ENCODE results near the gene GNAQ.
A peak's percentile ranks its signal among the peaks of the same experiment; 100 is the strongest.

Gene GNAQ

DNA sequence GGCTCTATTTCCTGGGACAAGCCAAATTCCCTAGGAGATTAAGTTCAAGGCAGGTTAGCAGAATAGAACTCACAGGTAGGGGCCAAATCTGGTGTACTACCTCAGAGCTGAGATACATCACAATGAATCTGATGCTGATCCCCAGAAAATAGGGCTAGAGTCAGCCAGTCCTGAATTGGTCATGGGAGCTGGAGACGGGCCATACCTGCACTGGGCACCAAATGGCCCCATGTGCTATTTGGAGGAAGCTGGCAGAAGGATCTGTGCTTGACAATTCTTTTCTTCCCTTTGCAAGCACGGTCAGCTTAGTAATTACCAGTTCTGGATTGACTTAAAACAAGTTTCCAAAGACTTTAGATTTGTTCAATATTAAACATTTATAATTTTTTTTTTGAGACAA is 10.4 kb upstream of the GNAQ start:
- H3K4me3 ChIP-seq (ENCODE audit: low read length), result no peak overlapping the region
- TF ChIP-seq ZNF274 (IDR thresholded peaks at IDR 0.05; ENCODE audit: low read depth, low read length), result no peak

DNA sequence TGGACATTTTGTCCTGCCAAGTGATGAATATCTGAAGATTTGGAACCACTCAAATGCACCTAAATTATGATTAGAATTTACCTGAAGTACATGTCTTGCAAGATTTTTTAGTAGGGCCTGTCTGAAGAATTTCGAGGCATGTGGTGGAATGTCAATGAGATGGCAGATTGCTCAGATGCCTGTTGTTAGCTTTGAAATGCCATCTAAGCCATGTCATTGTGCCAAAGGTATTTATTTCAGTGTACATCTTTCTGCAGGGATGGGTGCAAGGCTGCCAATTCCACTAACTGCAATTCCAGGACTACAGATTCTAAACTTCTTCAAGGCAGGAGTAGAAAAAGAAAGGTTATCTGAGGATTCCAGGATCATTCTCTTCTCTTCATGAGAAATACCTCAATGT is 9.1 kb upstream of the GNAQ start:
- H3K4me3 ChIP-seq (ENCODE audit: low read length), result no peak overlapping the region
- no peak for TF ChIP-seq ZNF274 (IDR thresholded peaks at IDR 0.05; ENCODE audit: low read depth, low read length)

DNA sequence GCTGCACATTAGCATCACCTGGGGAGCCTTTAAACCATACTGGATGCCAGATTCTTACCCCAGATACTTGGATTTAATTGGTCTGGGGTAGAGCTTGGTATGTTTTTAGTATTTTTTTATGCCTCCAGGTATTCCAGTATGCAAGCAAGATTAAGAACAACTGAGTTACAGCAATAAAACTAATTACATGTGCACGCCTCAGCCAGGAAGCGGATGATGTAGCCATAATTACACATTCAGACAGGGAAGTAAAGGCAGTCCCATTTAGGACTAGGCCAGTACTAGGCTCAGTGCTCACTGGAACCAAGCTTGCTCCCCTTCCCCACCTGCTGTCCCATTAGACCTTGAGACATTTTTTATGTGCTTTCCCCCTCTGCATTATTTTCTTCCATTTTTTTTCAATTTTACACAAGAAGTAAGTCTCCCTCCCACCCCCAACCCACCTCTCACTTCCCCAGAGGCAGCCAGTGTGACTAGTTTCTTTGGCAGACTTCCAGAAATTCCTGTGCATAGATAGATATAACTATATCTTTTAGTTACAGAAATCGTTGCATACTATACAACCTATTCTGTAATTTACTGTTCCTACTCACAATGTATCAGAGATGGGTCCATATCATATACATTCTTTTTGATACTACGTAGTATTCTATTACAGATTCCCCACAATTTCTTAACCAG is 7.1 kb upstream of the GNAQ start:
- H3K4me3 ChIP-seq (ENCODE audit: low read length), result no peak overlapping the region
- TF ChIP-seq ZNF274 (IDR thresholded peaks at IDR 0.05; ENCODE audit: low read depth, low read length), result no peak

DNA sequence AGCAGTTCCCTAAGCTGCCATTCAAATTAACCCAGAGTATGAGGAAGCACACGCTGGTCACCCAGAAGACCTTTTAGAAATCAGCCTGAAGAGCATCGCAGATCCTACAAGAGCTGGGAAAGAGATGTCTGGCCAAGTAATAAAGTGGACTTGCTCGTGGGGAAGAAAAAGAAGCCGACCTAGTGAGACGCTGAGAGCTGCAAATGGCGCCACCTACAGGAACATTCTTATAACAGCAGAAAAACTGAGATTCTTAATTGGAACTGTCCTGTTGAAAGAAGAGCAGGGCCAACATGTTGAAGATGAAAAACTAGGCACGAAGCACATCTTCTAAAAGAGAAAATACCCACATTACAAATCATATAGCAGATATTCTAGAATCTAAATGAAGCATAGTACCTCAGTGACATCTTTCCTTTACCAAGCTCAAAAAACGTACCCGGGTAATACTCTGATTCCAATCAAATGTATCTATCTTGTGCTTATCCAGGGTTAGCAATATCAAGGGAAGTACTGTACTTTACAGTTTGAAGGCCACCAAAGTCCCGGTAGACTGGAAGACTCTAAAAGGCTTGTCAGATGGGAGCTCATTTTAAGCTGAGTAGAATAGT is 3.9 kb upstream of the GNAQ start:
- no peak overlapping the region for H3K4me3 ChIP-seq (ENCODE audit: low read length)
- no peak for TF ChIP-seq ZNF274 (IDR thresholded peaks at IDR 0.05; ENCODE audit: low read depth, low read length)

DNA sequence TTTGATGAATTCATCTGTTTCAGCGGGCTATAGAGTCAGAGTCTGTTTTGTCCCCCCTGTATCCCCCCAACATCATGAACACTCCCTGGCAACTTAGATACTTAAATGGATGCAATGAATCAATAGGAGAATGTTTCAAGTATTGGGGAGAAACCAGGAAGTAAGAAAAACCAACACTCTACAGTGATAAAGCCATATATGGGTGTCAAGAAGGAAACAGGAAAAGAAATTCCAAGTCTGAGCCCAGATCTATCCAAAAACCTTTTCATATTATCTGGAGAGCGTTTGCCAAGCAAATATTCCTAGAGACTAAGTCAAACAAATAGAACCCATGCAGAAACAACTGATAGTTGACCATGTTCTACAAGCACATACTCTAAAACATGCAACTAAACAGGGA is 2.3 kb upstream of the GNAQ start:
- no peak for TF ChIP-seq ZNF274 (IDR thresholded peaks at IDR 0.05; ENCODE audit: low read depth, low read length)
- no peak overlapping the region for H3K4me3 ChIP-seq (ENCODE audit: low read length)

DNA sequence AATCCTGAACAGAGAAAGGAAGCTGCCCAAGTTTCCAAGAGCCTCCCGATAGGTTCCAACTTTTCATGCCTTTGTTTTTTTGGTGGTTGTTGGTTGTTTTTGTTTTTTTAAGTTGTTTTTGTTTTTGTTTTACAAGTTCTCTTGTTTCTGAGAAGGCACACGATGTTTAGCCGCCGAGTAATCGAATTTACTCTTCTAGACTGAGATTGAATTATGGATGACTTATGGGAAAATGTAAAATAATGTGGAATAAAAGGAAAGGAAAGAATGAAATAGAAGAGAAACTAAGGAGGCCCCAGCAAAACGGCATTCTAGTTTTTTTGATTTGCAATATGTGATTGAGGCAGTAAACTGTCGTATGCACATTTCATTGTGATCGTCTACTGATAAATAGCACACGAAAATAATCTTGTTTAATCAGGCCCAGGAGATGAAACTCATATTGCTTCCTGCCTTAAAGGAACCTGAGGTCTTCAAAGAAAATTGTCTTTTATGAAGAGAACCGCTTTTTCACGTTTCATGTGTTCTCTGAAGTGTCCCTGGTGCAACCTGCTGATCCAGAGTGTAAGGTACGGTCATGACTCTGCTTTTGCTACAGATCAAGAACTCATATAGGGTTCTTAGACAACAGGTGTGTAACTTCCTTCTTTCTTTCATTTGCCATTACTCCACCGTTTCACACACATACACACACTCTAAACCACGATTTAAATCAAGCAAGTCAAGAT is 1.3 kb upstream of the GNAQ start:
- H3K4me3 ChIP-seq (ENCODE audit: low read length), result peak overlapping the region; percentile 45

DNA sequence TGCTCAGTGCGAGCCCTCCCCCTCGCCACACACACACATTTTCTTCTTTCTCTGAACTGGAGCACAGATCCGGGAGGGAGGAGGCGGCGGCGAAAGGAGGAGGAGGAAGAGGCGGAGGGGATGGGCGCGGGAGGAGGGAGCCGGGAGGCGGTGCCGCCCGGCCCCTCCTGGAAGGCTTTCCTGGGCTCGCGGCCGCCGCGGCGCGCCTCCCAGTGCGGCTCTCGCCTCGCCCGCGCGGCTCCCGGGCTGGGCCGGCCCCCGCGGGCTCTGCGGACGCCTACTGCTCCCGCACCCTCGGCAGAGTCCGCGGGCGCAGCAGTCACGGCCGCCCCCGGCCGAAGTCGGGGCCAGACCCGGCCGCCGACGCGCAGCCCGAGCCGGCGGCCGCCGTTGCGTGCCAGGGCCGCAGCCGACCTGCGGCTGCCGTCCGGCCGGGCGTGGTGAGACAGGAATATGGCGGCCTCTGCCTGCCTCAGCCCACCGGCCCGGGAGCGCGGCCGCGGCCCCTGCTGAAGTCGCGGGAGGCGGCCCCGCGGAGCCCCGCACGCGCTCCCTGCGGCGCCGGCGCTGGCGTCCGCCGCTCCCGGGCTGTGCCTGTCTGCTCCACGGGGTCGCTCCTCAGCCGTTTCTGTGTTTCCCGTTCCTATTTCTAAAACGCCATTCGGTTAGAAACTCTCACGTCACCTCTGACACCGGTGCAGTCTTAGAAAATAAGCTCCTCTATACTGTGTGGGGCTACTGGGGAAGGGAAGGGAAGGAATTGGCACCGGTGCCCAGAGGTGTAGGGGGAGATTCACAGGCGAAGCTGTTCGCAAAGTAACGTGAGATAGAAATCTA is 500 bp upstream of the GNAQ start:
- peak overlapping the region; percentile 45 for H3K4me3 ChIP-seq (ENCODE audit: low read length)
- TF ChIP-seq ZNF274 (IDR thresholded peaks at IDR 0.05; ENCODE audit: low read depth, low read length), result no peak

More for the DNA sequence above, 1.3 kb upstream of the GNAQ start:
- TF ChIP-seq ZNF274 (IDR thresholded peaks at IDR 0.05; ENCODE audit: low read depth, low read length), result no peak

DNA sequence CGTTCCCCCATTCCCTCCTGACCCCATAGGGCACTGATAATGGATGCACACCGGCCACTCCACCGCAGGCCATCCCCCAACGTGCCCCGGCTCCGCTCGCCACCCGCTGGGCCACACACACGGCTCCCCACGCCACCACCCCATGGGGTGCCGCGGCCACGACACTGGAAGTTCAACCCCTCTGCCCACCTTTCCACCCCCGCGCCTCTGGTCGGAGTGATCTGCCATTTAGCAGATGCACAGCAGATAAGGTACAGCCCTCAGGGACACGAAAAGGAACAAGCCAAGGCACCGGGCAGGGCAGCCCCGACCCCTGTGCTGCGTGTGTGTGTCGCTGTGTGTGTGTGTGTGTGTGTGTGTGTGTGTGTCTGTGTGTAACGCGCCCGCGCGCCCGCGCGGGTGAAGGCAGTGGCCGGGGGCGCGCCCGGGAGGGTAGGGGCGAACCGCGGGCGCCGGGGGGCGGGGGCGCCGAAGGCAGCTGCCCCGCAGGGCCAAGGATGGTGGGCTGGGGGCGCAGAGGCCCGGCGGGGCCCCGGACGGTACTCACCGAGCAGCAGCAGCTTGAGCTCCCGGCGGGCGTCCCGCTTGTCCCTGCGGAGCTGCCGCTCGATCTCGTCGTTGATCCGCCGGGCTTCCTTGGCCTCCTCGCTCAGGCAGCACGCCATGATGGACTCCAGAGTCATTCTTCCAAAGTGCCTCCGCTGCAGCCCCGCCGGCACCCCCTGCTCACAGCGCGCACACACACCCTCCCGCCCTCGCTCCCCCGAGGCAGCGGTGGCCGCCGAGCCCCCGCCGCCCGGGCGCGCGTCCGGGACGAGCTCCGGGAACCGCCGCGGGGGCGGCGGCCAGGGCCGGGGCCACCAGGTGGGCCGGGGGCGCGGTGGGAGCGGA is 813 bp downstream of the GNAQ start:
- TF ChIP-seq ZNF274 (IDR thresholded peaks at IDR 0.05; ENCODE audit: low read depth, low read length), result no peak
- H3K4me3 ChIP-seq (ENCODE audit: low read length), result peak overlapping the region; percentile 11

DNA sequence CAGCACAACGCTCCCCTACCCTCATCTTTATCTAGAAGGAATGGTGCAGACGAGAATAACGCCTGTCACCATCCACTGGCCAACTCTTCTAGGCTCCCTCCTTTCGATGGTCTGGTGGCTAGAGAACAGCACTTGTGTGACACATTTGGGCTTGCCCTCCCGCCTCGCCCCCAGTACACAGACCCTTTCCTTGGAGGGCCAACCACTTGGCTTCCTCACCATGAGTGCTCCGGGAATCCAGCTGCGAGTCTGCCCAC is 1.4 kb downstream of the GNAQ start:
- TF ChIP-seq ZNF274 (IDR thresholded peaks at IDR 0.05; ENCODE audit: low read depth, low read length), result no peak
- H3K4me3 ChIP-seq (ENCODE audit: low read length), result peak overlapping the region; percentile 11; the same call in 1 of the 2 replicates

DNA sequence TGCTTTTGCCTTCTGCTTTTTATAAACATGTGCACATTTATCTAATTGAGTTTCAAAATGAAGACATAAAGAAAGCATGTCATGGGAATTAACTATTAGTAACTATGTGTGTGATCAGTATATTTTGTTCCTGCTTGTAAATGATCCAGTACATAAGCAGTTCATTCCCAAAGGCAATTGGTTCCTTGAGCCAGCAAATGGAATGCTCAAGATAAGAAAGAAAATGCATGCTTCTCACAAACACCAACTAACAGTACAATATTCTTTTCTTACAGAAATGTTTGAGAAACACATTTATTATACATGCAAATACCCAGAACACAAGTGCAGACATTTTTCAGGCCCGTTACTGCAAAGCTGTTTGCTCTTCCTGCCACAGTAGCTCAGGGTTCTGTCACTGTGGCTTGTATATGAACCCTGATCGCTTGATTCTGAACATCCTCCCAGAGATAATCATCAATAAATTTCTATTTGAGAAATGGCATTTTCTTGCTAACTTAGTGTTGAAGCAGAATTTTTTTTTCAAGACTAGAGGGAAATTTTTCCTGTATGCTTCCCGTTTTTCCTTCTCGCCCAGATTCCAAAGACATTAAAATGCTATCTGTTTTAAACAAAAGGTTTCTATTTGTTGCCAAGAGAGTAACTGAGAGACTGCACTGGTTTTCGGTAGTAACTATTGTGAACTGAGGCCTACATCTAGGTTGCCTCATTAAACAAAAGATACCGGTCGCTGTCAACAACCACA is 1.9 kb downstream of the GNAQ start:
- TF ChIP-seq ZNF274 (IDR thresholded peaks at IDR 0.05; ENCODE audit: low read depth, low read length), result no peak
- H3K4me3 ChIP-seq (ENCODE audit: low read length), result peak overlapping the region; percentile 8

DNA sequence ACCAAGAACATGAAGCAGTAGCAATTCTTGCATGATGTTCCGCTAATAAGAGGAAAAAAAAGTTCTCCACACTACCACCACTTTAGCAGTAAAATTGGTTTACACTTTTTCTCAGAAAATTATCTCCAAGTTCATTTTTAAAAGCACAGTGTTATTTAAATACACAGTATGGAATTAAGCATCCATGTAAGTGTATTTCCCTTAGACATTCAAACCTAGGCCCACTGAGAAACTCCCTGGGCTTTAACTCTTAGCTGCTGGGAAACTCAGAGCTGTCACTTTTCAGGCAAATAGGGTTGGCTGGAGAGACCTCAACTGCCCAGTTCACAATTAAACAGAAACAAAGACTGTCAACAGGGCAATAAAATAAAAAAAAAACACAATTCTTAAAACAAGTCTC is 2.7 kb downstream of the GNAQ start:
- TF ChIP-seq ZNF274 (IDR thresholded peaks at IDR 0.05; ENCODE audit: low read depth, low read length), result no peak

DNA sequence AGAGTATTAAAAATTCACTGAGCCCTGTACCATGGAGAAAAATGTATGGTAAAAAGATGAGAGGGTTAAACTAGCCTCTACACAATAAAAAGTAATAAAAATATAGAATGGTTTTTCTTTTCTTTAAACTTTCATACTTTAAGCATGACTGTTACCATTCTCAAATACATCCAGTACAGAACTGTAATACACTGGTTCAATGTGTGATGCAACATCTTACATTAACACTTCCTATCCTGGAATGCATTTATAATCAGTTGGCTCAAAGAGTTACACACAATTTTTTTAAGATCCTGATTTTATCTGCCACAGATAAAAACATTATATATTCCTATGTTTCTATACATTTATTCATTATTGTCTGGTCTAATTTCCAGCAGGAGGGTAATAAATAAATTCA is 4.7 kb downstream of the GNAQ start:
- H3K4me3 ChIP-seq (ENCODE audit: low read length), result no peak overlapping the region
- TF ChIP-seq ZNF274 (IDR thresholded peaks at IDR 0.05; ENCODE audit: low read depth, low read length), result no peak

More for the DNA sequence above, 2.7 kb downstream of the GNAQ start:
- H3K4me3 ChIP-seq (ENCODE audit: low read length), result no peak overlapping the region

DNA sequence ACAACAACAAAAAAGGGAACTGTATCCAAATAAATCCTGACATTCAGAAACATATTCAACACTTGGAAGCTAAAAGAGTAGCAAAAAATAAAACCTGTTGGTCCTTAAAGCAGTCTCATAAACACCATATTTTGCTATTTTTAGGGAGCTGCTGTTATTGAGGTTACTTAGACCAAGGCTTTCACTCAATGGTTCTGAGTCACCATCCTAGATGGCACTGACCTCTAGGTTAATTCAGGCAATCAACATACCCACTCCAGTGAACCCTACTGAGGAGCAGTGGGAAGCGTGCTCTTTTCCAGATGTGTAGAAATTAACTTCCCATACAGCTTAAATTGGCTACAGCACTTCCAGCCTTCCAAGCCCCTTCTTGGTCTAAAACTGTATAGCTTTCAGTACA is 5.2 kb downstream of the GNAQ start:
- TF ChIP-seq ZNF274 (IDR thresholded peaks at IDR 0.05; ENCODE audit: low read depth, low read length), result no peak
- no peak overlapping the region for H3K4me3 ChIP-seq (ENCODE audit: low read length)

Data from GM08714 (cell line).